Choroid plexus epithelial cell (primary cell): ENCODE results near the gene GSTP1.

Source experiments
- DNase-seq: peaks from one replicate; pipeline ENCODE4 v3.0.0-alpha.2; 2010; ENCODE audit warnings: low read depth
- H3K4me3 ChIP-seq: 2 replicates; pipeline ENCODE4 v1.5.1; 2011; ENCODE audit warnings: low read depth, mild to moderate bottlenecking, control low read depth, low read length, moderate library complexity
- TF ChIP-seq, protein P1 (sequence below): conservative IDR thresholded peaks from 2 replicates; pipeline ENCODE4 v1.5.1; 2011; ENCODE audit warnings: low read depth, mild to moderate bottlenecking, control low read depth, inconsistent platforms, low read length, moderate library complexity

GSTP1 gene

GRCh38 chr11:67611704-67612587, 28.3 kb downstream of the GSTP1 start:
- TF ChIP-seq, protein P1, sequence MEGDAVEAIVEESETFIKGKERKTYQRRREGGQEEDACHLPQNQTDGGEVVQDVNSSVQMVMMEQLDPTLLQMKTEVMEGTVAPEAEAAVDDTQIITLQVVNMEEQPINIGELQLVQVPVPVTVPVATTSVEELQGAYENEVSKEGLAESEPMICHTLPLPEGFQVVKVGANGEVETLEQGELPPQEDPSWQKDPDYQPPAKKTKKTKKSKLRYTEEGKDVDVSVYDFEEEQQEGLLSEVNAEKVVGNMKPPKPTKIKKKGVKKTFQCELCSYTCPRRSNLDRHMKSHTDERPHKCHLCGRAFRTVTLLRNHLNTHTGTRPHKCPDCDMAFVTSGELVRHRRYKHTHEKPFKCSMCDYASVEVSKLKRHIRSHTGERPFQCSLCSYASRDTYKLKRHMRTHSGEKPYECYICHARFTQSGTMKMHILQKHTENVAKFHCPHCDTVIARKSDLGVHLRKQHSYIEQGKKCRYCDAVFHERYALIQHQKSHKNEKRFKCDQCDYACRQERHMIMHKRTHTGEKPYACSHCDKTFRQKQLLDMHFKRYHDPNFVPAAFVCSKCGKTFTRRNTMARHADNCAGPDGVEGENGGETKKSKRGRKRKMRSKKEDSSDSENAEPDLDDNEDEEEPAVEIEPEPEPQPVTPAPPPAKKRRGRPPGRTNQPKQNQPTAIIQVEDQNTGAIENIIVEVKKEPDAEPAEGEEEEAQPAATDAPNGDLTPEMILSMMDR = no peak
- DNase-seq = no peak
- H3K4me3 ChIP-seq = no peak overlapping the region

DNA sequence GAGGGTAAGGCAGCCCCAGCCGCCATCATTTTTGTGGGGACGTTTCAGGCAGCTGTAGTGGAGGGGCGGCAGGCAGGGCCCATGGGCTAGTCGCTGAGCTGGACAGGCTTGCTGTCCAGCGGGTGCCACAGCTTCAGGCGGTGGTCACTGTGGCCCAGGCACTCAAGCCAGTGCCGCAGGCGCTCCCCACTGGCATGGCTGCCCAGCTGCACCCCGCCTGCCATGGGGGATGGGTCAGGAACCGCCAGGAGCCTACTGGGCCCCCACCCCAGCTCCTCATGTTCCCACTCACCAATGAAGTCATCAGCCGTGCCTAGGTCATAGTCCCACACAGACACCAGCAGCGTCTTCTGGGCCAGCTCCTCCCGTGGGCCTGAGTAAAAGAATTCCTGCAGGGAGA, 29.1 kb downstream of the GSTP1 start:
- TF ChIP-seq, protein P1 = no peak
- DNase-seq = no peak
- H3K4me3 ChIP-seq = no peak overlapping the region

GRCh38 chr11:67613313-67613959, 29.8 kb downstream of the GSTP1 start:
- H3K4me3 ChIP-seq = no peak overlapping the region
- no peak for DNase-seq

DNA sequence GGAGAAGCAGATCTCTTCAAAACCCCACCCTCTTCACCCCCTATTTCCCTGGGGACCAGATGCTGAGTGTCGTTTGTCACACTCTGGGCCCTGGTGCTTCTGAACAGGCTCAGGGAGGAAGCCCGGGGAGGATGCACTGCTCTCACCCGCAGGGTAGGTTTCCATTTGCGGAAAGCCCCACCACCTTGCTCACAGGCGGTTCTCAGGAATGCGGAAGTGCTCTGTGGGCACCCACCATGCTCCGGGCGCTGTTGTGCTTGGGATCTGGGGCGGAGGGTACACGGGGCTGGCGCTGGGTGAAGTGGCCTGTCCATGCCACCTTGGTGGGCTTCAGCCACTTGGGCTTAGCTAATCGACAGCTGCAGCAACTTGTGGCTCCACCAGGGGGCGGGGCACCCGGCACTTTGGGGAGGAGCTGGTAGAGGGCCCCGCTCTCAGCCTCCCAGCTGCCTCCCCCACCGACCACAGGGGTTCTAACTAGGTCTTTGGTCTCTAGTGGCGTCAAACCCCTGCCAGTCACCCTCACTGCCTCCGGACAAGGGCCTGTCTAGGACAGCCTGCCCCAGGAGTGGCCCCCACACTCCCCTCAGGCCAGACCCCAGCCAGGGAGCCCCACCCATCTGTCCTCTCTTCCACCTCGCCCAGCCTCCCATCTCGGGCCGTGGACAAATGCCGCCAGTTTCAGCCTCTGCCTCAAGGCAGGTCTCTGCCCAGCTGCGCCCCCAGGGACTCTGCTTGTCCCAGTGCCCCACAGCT, 30.5 kb downstream of the GSTP1 start:
- TF ChIP-seq, protein P1 = peak; percentile 73

More at GRCh38 chr11:67613313-67613959, 29.8 kb downstream of the GSTP1 start:
- TF ChIP-seq, protein P1 = no peak

GRCh38 chr11:67614730-67615714, 31.4 kb downstream of the GSTP1 start:
- DNase-seq = peak; percentile 26
- TF ChIP-seq, protein P1 = peak; percentile 63
- H3K4me3 ChIP-seq = no peak overlapping the region

More for the DNA sequence above, 30.5 kb downstream of the GSTP1 start:
- H3K4me3 ChIP-seq = peak overlapping the region; percentile 56
- DNase-seq = peak; percentile 60
